EH (cell line): ENCODE results near the gene ARHGDIG.
A peak's percentile ranks its signal among the peaks of the same experiment; 100 is the strongest.

Experiments used
- DNase-seq: peaks from one replicate; pipeline ENCODE4 v3.0.0-alpha.2; 2015; ENCODE audit warnings: low read depth

ARHGDIG gene

GRCh38 chr16:330741-331140 lies 50.4 kb downstream of the ARHGDIG start:
- no peak for DNase-seq

DNA sequence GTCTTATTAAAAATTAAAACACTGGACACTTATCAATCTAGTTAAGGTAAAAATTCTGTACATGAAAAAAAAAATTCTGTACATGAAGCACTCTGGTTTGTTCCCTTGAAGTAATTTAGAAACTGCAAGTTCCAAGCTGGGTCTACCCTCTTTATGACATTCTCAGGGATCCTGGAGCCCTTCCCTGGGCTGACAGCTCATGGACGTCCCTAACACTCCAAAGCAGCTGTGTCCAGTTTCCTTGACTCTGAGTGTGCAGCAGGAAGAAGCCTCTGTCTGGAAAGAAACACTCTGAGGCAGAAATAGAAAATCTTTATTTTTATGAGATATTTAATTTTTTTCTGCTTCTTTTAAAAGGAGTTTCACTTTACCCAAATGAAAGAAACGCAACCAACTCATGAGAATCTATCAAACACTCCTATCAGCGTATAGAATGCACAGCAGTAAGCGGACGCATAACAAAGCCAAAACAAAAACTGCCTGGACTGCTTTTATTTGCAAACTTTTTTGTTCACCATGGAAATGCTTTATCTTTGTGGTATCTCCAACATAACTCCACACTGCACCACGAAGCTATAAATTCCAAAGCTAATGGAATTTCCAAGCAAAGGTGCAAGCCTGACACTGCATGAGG lies 50.9 kb downstream of the ARHGDIG start:
- peak; percentile 71 for DNase-seq
